ENCODE results near the gene THRB.

THRB gene

GRCh38 chr3:24069045-24069444 lies 425.6 kb downstream of the THRB start:
- DNase-seq = no peak

- DNase-seq = no peak
Observed at GRCh38 chr3:24067483-24067882, 427.2 kb downstream of the THRB start.

Measured in NCI-H1105 (cell line).